Prostate gland (tissue), 2 donors: ENCODE measurements around the gene TMCO4.

Source experiments
- CTCF ChIP-seq, 4 experiments: fragments of 200-600 bp in 2 of 4; fragments of 450-650 bp in 2 of 4; sonication (generic) in 2 of 4; IDR thresholded peaks; 1 replicate in 3 of 4; 2 replicates in 1 of 4; pipeline ENCODE4 v1.5.1; 2016 to 2019; ENCODE audit warnings: antibody characterized with exemption in 4 of 4, mild to moderate bottlenecking in 2 of 4, moderate library complexity in 2 of 4
- POLR2A ChIP-seq: fragments of 450-650 bp; IDR thresholded peaks from one replicate; pipeline ENCODE4 v1.6.1; 2016; ENCODE audit warnings: antibody characterized with exemption, mild to moderate bottlenecking

GRCh38 chr1:19804831-19805251 lies 5.1 kb upstream of the TMCO4 start:
- TF ChIP-seq POLR2A (no peak), CTCF (IDR thresholded peaks at IDR 0.05) (no peak)
